Subcutaneous adipose tissue (tissue), 4 donors: ENCODE measurements around the gene CXCR2. TPM values are rescaled to one million over a fixed set of nuclear protein-coding genes. Genes with fewer than 3 reads are reported as not detected.

ENCODE experiments used
- CTCF ChIP-seq: fragments of 450-650 bp; IDR thresholded peaks from one replicate; pipeline ENCODE4 v1.5.1; 2016; ENCODE audit warnings: low read depth, mild to moderate bottlenecking, control low read depth, antibody characterized with exemption, moderate library complexity
- total RNA-seq, 4 donors: library from RNA; depleted of rRNA; stranded (reverse); fragments of >200 nt; gene quantifications; one replicate each; pipeline ENCODE4 v1.1.0, GENCODE V29; 2016

CXCR2 gene
- total RNA-seq, 4 donors from 2014 or later: 0.34 to 3.0 (median 1.6) TPM; not detected in 1

GRCh38 chr2:218152777-218153176 lies 26.9 kb downstream of the CXCR2 start:
- no peak for TF ChIP-seq CTCF

GRCh38 chr2:218155953-218156479 lies 30.2 kb downstream of the CXCR2 start:
- no peak for TF ChIP-seq CTCF

- TF ChIP-seq CTCF: no peak
Measured at GRCh38 chr2:218161644-218162043, 35.8 kb downstream of the CXCR2 start.

GRCh38 chr2:218162814-218163213 lies 37.0 kb downstream of the CXCR2 start:
- TF ChIP-seq CTCF: no peak

- no peak for TF ChIP-seq CTCF
Measured at GRCh38 chr2:218166791-218167190, 41.0 kb downstream of the CXCR2 start, which contains the start of gene CXCR1. TSS of gene CXCR1 (minus strand) at chr2:218166962. CDS start at chr2:218165211, 1,751 bp downstream.

- no peak for TF ChIP-seq CTCF
Measured at GRCh38 chr2:218168016-218168415, 42.2 kb downstream of the CXCR2 start.

GRCh38 chr2:218168635-218169462 lies 43.0 kb downstream of the CXCR2 start:
- no peak for TF ChIP-seq CTCF
